KMS-11 (cell line): ENCODE measurements around the gene RAB34.

Experiments used
- H2AFZ ChIP-seq: fragments of 200-600 bp; sonication (generic); 2 replicates; pipeline ENCODE4 v1.6.1; 2016; ENCODE audit warnings: antibody characterized with exemption, mixed run types, low read depth
- H3K27ac ChIP-seq: fragments of 200-600 bp; sonication (generic); 2 replicates; pipeline ENCODE4 v1.6.1; 2016; ENCODE audit warnings: mild to moderate bottlenecking, mixed run types
- H3K27me3 ChIP-seq: fragments of 200-600 bp; sonication (generic); 2 replicates; pipeline ENCODE4 v1.6.1; 2017; ENCODE audit warnings: mild to moderate bottlenecking, low read depth, mixed run types, moderate library complexity; ENCODE audit not compliant: insufficient read depth
- H3K36me3 ChIP-seq: fragments of 200-600 bp; sonication (generic); 2 replicates; pipeline ENCODE4 v1.6.1; 2017; ENCODE audit warnings: mild to moderate bottlenecking, mixed run types; ENCODE audit not compliant: insufficient read depth
- H3K4me1 ChIP-seq: fragments of 200-600 bp; sonication (generic); 2 replicates; pipeline ENCODE4 v1.6.1; 2016; ENCODE audit warnings: mild to moderate bottlenecking, low read depth, mixed run types; ENCODE audit not compliant: poor library complexity, severe bottlenecking
- H3K4me2 ChIP-seq: fragments of 200-600 bp; sonication (generic); 2 replicates; pipeline ENCODE4 v1.7.0; 2016; ENCODE audit warnings: mild to moderate bottlenecking, mixed run types
- H3K4me3 ChIP-seq: fragments of 200-600 bp; sonication (generic); IDR thresholded peaks from 2 replicates; pipeline ENCODE4 v1.6.1; 2017; ENCODE audit warnings: low read depth, low read length, mixed read lengths; ENCODE audit not compliant: insufficient read depth
- H3K79me2 ChIP-seq: fragments of 200-600 bp; sonication (generic); 2 replicates; pipeline ENCODE4 v1.6.1; 2016; ENCODE audit warnings: low read depth, mixed run types; ENCODE audit not compliant: insufficient read depth
- H3K9ac ChIP-seq: fragments of 200-600 bp; sonication (generic); 2 replicates; pipeline ENCODE4 v1.6.1; 2016; ENCODE audit warnings: mild to moderate bottlenecking, mixed run types
- H4K20me1 ChIP-seq: fragments of 200-600 bp; sonication (generic); 2 replicates; pipeline ENCODE4 v1.6.1; 2016; ENCODE audit warnings: mild to moderate bottlenecking, mixed run types; ENCODE audit not compliant: insufficient read depth
- CTCF ChIP-seq: fragments of 200-600 bp; sonication (generic); conservative IDR thresholded peaks from 2 replicates; pipeline ENCODE4 v1.6.1; 2017; ENCODE audit warnings: low read depth, mild to moderate bottlenecking, antibody characterized with exemption, low read length, moderate library complexity, mixed read lengths

Gene RAB34

GRCh38 chr17:28735242-28735722, 17.6 kb upstream of the RAB34 start:
- Histone ChIP-seq H3K4me3 (no peak overlapping the region), H3K9ac (no peak overlapping the region), H3K27me3 (no peaks in the 10 kb centered on the region), H3K4me2 (no peak overlapping the region), H3K4me1 (peaks cover 18% of the 10 kb centered on the region), H3K79me2 (no peaks in the 10 kb centered on the region), H4K20me1 (no peaks in the 10 kb centered on the region), H3K27ac (no peak overlapping the region), H3K36me3 (no peaks in the 10 kb centered on the region), H2AFZ (no peak overlapping the region)
- no peak for TF ChIP-seq CTCF

- no peak for TF ChIP-seq CTCF
- no peaks in the 10 kb centered on the region for H3K27me3 ChIP-seq
- H4K20me1 ChIP-seq = no peaks in the 10 kb centered on the region
- peaks cover 18% of the 10 kb centered on the region for H3K4me1 ChIP-seq
- H3K9ac ChIP-seq = no peak overlapping the region
- no peak overlapping the region for H3K4me2 ChIP-seq
- no peak overlapping the region for H2AFZ ChIP-seq
- H3K4me3 ChIP-seq = no peak overlapping the region
- no peaks in the 10 kb centered on the region for H3K79me2 ChIP-seq
- H3K27ac ChIP-seq = no peak overlapping the region
- H3K36me3 ChIP-seq = no peaks in the 10 kb centered on the region
Observed at GRCh38 chr17:28734712-28735241, 17.1 kb upstream of the RAB34 start.

GRCh38 chr17:28733346-28733745, 15.7 kb upstream of the RAB34 start:
- no peak overlapping the region for H3K4me2 ChIP-seq

GRCh38 chr17:28729950-28730330, 12.3 kb upstream of the RAB34 start:
- no peak overlapping the region for H3K9ac ChIP-seq
- H3K4me2 ChIP-seq = no peak overlapping the region
- H3K4me1 ChIP-seq = peaks cover 29% of the 10 kb centered on the region
- no peak overlapping the region for H3K27ac ChIP-seq
- no peak for TF ChIP-seq CTCF
- H3K36me3 ChIP-seq = no peaks in the 10 kb centered on the region; the same call in 1 of the 2 replicates
- H3K27me3 ChIP-seq = no peaks in the 10 kb centered on the region
- no peaks in the 10 kb centered on the region for H4K20me1 ChIP-seq
- peaks cover 5% of the 10 kb centered on the region; the same call in 1 of the 2 replicates for H3K79me2 ChIP-seq
- H3K4me3 ChIP-seq = no peak overlapping the region
- H2AFZ ChIP-seq = no peak overlapping the region

More at GRCh38 chr17:28733346-28733745, 15.7 kb upstream of the RAB34 start:
- Histone ChIP-seq H3K4me3 (no peak overlapping the region), H3K9ac (no peak overlapping the region), H3K4me1 (peaks cover 13% of the 10 kb centered on the region), H3K79me2 (no peaks in the 10 kb centered on the region), H2AFZ (no peak overlapping the region), H3K27ac (no peak overlapping the region), H3K36me3 (no peaks in the 10 kb centered on the region), H4K20me1 (no peaks in the 10 kb centered on the region), H3K27me3 (no peaks in the 10 kb centered on the region)
- no peak for TF ChIP-seq CTCF
